LoVo (cell line): ENCODE results near the gene GTF3A.

Source experiments
- DNase-seq: peaks from one replicate; pipeline ENCODE4 v3.0.0-alpha.2; 2016; ENCODE audit warnings: low spot score

Gene GTF3A

DNA sequence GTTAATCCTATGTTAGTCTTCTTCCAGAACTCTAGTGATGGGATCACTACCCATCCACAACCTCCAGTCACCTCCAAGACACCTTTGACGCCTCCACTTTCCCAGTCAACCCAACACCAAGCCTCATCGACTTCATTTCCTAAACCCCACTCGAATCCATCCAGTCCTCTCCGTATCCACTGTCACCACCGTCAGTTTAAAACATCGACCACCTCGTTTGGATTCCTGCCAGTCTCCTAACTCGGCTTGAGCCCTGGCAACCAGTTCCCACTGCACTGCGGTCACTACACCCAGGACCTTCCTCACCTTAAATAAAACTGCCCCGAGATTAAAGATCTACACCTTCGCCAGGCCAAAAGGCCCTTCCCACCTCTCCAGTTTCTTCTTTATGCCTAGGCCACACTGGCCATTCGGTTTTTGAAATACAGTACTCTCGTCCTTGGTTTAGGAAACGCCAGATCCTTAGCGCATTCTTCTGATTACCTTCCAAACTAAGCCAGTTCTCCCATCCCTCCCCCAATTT, 24.7 kb downstream of the GTF3A start:
- no peak for DNase-seq

DNA sequence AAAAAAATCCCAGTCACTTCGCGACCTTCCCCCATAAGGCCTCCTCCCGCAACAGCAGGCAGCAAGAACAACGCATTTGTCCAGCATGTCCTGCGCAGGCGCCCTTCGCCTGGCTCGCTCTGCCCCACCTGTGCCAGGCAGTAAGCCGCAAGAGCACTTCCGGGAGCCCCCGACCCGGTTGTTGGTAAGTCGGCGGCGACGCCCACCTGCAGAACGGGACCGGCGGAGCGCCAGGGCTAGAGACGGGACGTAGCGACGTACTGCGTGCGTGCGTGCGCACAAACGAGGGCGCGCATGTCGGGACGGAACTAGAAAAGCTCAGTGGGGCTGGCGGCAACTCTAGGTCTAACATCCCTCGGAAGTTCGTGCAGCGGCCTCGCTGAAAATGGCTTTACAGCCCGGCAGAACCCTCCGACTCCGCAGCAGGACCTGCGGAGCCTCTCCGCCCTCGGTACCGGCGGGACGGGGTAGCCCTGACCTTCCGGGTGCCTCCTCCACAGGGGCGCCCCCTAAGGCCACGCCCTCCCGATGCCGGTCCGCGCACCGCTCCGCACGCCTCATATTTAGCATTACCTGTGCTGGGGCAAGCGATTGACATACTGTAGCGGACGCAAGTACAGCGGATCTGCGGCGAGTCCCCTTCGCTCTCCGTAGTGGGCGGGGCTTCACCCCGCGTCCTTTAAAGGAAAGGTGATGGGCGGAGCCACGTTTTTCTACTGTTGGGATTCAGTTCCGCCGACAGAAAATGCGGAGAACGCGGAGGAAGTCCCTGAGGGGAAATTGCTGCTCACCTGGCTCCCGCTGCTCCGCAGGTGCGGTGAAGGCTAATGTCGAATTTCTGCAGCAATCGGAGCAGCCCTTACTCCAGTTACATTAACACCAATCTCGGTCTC, 25.8 kb downstream of the GTF3A start, which contains the start of gene MTIF3:
MTIF3 (minus strand) TSS at position 629 of the 893 bp plus-strand sequence. CDS start 10,116 bp downstream, outside the sequence.
- DNase-seq = peak; percentile 95

DNA sequence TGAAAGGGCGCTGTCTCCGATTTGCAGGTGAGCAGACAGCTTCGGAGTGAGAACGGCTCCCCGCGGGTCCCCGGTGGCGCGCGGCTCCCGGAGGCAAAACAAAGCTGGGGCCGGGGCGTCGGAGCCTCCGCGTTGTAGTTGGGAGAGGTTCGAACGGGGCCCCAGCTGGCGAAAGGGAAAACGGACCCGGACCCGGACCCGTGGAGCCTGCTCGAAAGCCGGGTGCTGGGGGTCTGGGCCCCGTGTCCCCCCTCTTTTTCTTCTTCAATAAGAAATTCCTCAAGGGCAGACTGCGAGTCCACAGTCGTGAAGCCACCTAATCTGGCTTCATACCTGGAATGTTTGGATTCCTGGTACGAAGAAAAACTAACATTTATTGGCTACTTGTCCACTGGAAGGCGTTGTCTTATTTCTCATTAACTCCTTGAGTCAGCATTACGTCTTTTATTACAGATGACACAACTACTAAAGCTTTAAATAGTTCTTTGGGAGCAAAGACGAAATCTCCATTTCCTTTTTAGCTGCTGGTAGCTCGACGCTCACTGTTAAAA, 26.6 kb downstream of the GTF3A start:
- DNase-seq = peak; percentile 87

DNA sequence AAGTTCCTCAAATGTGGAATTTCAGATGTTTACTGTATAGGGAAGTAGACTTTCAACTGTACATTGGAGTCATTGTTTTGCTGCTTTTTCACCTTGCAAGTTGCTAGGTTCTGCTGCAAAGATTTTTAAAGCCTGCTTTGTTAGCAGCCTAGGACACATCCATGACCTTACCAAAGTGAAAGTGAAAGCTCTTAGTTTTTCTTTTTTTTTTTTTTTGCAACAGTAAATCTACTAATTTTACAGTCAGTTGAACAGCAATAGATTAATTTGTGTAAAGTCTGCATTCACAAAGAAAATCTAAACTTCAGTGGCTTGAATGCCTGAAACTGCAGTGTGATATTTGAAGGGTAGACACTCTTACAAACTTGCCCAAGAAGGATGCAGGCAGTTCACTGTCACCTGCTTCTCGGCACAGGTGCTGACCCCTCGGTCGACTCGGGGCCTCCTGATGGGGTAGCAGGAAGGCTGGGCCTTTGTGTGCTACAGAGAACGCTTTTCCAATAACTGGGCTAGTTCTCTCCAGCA, 31.0 kb downstream of the GTF3A start:
- DNase-seq = no peak

- no peak for DNase-seq
These were observed 37.6 kb downstream of the GTF3A start for GRCh38 chr13:27461940-27462584.

GRCh38 chr13:27463500-27463899, 39.1 kb downstream of the GTF3A start:
- no peak for DNase-seq

- DNase-seq = no peak
These were observed 41.2 kb downstream of the GTF3A start for GRCh38 chr13:27465611-27466010.

DNA sequence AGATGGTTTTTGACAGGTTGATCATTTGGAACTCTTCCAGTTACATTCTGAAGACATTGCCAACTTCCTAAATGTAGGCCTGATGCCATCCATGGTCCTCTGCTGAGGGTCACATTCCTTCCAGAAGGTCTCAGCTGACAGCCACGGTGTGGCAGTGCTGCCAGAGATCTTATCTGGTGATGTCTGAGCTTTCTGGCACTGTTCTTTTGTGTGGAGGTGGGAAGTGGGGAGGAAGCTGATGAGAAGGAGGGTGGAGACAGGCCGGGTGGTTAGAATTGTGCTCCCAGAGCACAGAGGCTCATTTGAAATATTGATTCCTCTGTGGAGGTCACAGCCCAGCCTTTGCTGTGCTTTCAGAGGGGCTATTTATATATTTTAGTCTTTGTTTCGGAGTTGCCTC, 42.1 kb downstream of the GTF3A start:
- no peak for DNase-seq

DNA sequence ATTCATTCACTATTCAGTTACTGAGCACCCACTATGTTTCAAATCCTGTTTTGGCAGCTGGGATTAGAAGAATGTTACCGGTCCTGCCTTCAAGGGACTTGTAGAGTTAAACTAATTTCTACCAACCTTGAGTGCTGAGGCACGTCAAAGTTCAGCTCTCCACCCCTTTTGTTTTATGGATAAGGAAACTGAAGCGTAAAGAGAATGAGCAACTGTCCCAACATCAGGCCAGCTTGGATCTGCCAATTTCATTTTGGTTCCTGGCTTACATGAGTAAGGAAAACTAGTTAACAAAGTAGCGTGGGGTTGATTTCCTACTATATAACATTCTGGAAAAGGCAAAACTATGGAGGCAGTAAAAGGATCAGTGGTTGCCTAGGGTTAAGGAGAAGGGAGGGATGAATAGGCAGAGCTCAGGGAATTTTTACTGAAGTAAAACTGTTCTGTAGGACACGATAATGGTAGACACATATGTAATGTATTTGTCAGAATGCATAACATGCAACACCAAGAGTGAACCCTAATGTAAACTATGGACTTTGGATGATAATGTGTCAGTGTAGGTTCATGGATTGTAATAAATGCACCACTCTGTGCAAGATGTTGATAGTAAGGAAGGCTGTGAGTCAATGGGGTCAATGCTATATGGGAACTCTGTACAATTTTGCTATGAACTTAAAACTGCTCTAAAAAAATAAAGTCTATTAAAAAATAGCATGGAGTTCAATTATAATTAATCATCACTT, 45.8 kb downstream of the GTF3A start:
- DNase-seq = no peak

DNA sequence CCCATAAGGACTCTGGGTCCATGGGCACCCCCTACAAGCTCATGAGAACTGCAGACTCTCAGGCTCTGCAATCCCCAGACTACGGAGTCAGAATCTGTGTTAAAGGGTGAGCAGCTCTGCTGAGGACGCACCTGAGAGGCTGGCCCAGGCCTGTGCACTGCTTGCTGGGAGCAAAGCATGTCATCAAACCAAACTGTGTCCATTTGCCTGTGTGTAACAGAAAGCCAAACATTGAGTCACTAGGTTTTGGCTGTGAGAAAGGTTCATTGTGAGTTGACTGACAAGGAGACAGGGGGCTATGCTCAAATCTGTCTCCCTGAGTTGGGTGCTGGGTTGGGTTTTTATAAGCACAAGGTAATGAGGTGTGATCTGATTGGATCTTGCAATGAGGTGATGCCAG, 48.0 kb downstream of the GTF3A start:
- no peak for DNase-seq

GRCh38 chr13:27472941-27473340, 48.5 kb downstream of the GTF3A start:
- DNase-seq = no peak

DNA sequence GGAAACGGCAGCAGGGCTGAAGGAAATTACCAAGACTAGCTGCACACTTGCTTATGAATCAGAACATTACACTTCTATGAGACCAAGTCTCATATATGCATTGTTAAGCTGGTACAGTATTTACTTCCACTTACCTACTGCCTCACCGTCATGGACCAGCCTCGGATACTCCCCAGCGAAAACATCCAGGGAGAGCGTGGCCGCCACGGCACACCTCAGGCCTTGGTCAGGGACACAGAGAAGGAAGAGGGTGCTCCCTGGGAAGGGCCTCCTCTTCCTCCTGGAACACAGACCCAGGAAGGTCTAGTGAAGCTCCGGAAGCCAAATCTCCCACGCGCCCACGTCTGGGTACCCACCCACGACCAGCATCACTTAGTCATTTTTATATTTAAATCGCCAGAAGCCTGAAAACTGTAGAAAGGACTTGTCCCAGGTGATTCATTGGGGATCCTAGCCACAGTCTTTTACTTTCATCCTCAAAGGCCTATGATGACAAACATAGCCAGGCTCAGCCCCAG, 50.4 kb downstream of the GTF3A start:
- DNase-seq = no peak

DNA sequence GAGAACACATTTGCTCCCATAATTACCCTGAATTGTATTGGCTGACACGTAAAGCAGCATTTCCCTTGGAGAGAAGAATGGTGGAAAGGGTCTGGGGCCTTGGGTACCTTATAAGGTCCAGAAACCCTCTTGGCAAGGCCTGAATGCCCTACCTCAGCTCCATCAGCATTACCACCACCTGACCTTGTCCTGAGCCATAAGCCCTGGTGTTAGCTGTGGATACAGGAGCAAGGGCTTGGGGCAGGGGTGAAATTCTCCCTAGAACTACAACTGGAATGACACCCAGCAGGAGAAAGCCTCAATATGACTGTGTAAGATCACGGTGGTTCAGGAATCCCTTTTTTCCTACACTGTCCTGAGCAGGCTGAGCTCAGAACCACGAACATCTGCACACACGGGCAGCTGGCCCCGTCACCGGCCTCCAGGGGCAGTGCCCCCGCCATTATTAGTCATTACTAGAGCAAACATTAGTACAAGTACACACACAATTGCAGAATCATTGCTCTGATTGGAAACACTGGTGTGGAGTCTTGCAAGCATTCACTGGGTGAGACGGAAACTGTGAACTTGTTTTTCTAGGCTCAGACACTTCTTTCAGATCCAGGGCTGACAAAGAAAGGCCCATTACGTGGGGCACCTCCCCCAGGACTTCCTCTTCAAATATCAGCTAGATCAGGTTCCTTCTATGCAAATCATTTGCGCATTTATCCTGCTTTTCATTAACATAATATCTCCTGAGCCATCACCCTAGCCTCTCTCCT, 52.7 kb downstream of the GTF3A start:
- DNase-seq = peak; percentile 27

GRCh38 chr13:27481766-27482165, 57.3 kb downstream of the GTF3A start:
- peak; percentile 9 for DNase-seq

DNA sequence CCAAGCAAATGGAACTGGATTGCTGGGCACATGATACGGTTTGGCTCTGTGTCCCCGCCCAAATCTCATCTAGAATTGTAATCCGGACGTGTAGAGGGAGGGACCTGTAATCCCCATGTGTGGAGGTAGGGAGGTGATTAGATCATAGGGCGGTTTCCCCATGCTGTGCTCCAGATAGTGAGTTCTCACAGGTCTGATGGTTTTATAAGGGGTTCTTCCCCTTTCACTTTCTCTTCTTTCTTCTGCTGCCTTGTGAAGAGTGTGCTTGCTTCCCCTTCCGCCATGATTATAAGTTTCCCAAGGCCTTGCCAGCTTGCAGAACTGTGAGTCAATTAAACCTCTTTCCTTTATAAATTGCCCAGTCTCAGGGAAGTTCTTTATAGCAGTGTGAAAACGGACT, 58.6 kb downstream of the GTF3A start:
- no peak for DNase-seq

DNA sequence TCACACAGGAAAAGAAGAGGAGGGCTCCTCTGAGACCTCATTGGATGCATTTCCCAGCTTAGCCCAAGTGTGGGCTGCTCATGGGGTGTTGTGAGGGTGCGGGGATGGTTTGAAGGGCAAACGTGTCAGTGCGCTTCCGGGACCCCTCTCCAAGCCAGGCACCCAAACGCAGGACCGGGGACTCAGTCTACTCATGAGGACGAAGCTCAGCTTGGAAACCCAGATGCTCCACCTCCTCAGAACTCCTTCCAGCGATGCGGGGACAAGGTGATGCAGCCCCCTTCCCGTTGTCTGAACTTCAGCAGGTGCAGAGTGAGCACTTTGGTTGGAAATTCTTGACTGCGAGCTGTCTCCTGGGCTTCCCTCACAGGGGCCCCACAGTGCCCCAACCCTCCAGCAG, 59.0 kb downstream of the GTF3A start:
- DNase-seq = no peak
